ENCODE measurements around the gene BARX2.

Gene BARX2

DNA sequence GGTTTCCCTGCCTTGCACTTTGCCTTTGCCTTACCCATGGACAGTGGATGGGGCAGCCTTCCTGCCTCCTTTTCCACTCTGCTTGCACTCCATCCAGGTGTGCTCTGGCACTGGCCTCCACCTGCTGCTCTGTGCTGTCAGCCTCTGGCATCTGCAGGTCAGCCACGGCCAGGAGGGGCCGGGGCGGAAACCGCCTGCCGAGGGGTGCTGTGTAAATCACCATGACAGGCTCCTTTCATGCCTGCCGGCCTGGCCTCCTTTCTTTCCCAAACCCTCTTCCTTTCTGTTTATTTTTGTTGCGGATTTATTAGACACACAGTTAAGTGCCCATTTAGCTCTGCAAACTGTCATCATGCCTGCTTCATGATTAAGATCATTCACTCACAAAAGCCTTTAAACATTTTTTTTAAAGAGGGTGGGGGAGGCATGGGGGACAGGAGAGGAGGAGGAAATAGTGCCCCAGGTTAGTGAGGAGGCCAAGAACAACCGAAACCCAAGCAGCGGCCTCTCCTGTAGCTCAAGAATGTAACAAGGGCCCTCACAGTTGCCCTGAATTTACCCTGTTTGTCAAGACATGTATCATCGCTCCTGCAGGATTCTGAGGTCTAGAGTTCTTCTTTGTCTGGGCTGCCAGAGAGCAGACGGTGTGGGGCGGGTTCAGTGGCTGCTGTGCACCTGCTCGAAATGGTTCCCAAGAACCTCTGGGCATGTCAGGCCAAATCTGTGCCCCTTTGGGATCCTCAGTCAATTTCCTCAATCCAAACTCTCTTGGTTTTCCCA is 83.3 kb downstream of the BARX2 start:
- ChIA-PET POLR2A (no interaction called here), CTCF (interaction anchor here (0.7 kb wide), 1 partner anchor 124 kb away, joined by 3 read pairs; no protein-coding TSS in a partner anchor)
- Histone ChIP-seq H3K4me1 (ENCODE audit: control insufficient read depth, insufficient read depth, low read length) (peaks cover 13% of the 10 kb centered on the region), H3K36me3 (ENCODE audit: control insufficient read depth in 2 of 2, insufficient read depth in 1 of 2, low read length in 2 of 2) (no peaks in the 10 kb centered on the region), H3K4me3 (ENCODE audit: low read depth, low read length) (no peak overlapping the region), H3K9me3 (ENCODE audit: control insufficient read depth, insufficient read depth, low read depth, low read length) (no peaks in the 10 kb centered on the region), H3K27ac (ENCODE audit: extremely low read depth, low read depth, low read length) (peak overlapping the region; percentile 50)
- TF ChIP-seq YY1 (tag by site-specific recombination; IDR thresholded peaks at IDR 0.05) (0 out of 2 replicates have a peak, but pooled peaks have one; percentile 11), ZNF324 (tag by site-specific recombination; IDR thresholded peaks at IDR 0.05) (peak; percentile 64), GFI1B (tag by site-specific recombination; IDR thresholded peaks at IDR 0.05) (peak; percentile 54; the same call in 1 of the 2 replicates), ZNF549 (tag by site-specific recombination; IDR thresholded peaks at IDR 0.05) (no peak), ZNF10 (tag by site-specific recombination; IDR thresholded peaks at IDR 0.05) (no peak), ZSCAN30 (tag by site-specific recombination; IDR thresholded peaks at IDR 0.05) (peak; percentile 84), ZIC2 (tag by site-specific recombination; IDR thresholded peaks at IDR 0.05) (peak; percentile 64), EGR2 (tag by site-specific recombination; IDR thresholded peaks at IDR 0.05; ENCODE audit: low read depth) (no peak), ZNF544 (tag by site-specific recombination; IDR thresholded peaks at IDR 0.05) (no peak), ZNF335 (tag by site-specific recombination; conservative IDR thresholded peaks at IDR 0.05) (peak; percentile 70), ZBTB1 (tag by site-specific recombination; IDR thresholded peaks at IDR 0.05) (no peak), ZNF202 (tag by site-specific recombination; IDR thresholded peaks at IDR 0.05; ENCODE audit: borderline replicate concordance) (no peak), SCRT2 (tag by site-specific recombination; IDR thresholded peaks at IDR 0.05) (peak; percentile 72; the same call in 1 of the 2 replicates), ZNF521 (tag by site-specific recombination; IDR thresholded peaks at IDR 0.05) (no peak), KLF8 (tag by site-specific recombination; IDR thresholded peaks at IDR 0.05) (no peak), GLIS1 (tag by site-specific recombination; IDR thresholded peaks at IDR 0.05) (peak; percentile 89), KLF10 (tag by site-specific recombination; IDR thresholded peaks at IDR 0.05) (peak; percentile 45; the same call in 1 of the 2 replicates), FEZF1 (tag by site-specific recombination; IDR thresholded peaks at IDR 0.05) (peak; percentile 95), ZNF558 (tag by site-specific recombination; IDR thresholded peaks at IDR 0.05) (no peak)
- TF ChIP-seq, protein P1, sequence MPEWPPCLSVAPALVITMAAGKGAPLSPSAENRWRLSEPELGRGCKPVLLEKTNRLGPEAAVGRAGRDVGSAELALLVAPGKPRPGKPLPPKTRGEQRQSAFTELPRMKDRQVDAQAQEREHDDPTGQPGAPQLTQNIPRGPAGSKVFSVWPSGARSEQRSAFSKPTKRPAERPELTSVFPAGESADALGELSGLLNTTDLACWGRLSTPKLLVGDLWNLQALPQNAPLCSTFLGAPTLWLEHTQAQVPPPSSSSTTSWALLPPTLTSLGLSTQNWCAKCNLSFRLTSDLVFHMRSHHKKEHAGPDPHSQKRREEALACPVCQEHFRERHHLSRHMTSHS (tag by site-specific recombination; IDR thresholded peaks at IDR 0.05), result peak; percentile 87
- TF ChIP-seq, protein P2, sequence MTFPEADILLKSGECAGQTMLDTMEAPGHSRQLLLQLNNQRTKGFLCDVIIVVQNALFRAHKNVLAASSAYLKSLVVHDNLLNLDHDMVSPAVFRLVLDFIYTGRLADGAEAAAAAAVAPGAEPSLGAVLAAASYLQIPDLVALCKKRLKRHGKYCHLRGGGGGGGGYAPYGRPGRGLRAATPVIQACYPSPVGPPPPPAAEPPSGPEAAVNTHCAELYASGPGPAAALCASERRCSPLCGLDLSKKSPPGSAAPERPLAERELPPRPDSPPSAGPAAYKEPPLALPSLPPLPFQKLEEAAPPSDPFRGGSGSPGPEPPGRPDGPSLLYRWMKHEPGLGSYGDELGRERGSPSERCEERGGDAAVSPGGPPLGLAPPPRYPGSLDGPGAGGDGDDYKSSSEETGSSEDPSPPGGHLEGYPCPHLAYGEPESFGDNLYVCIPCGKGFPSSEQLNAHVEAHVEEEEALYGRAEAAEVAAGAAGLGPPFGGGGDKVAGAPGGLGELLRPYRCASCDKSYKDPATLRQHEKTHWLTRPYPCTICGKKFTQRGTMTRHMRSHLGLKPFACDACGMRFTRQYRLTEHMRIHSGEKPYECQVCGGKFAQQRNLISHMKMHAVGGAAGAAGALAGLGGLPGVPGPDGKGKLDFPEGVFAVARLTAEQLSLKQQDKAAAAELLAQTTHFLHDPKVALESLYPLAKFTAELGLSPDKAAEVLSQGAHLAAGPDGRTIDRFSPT (tag by site-specific recombination; IDR thresholded peaks at IDR 0.05), result no peak
- TF ChIP-seq, protein P3, sequence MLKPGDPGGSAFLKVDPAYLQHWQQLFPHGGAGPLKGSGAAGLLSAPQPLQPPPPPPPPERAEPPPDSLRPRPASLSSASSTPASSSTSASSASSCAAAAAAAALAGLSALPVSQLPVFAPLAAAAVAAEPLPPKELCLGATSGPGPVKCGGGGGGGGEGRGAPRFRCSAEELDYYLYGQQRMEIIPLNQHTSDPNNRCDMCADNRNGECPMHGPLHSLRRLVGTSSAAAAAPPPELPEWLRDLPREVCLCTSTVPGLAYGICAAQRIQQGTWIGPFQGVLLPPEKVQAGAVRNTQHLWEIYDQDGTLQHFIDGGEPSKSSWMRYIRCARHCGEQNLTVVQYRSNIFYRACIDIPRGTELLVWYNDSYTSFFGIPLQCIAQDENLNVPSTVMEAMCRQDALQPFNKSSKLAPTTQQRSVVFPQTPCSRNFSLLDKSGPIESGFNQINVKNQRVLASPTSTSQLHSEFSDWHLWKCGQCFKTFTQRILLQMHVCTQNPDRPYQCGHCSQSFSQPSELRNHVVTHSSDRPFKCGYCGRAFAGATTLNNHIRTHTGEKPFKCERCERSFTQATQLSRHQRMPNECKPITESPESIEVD (tag by site-specific recombination; IDR thresholded peaks at IDR 0.05), result peak; percentile 85
- TF ChIP-seq, protein P4, sequence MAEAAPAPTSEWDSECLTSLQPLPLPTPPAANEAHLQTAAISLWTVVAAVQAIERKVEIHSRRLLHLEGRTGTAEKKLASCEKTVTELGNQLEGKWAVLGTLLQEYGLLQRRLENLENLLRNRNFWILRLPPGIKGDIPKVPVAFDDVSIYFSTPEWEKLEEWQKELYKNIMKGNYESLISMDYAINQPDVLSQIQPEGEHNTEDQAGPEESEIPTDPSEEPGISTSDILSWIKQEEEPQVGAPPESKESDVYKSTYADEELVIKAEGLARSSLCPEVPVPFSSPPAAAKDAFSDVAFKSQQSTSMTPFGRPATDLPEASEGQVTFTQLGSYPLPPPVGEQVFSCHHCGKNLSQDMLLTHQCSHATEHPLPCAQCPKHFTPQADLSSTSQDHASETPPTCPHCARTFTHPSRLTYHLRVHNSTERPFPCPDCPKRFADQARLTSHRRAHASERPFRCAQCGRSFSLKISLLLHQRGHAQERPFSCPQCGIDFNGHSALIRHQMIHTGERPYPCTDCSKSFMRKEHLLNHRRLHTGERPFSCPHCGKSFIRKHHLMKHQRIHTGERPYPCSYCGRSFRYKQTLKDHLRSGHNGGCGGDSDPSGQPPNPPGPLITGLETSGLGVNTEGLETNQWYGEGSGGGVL (tag by site-specific recombination; IDR thresholded peaks at IDR 0.05), result peak; percentile 68
- TF ChIP-seq, protein P5, sequence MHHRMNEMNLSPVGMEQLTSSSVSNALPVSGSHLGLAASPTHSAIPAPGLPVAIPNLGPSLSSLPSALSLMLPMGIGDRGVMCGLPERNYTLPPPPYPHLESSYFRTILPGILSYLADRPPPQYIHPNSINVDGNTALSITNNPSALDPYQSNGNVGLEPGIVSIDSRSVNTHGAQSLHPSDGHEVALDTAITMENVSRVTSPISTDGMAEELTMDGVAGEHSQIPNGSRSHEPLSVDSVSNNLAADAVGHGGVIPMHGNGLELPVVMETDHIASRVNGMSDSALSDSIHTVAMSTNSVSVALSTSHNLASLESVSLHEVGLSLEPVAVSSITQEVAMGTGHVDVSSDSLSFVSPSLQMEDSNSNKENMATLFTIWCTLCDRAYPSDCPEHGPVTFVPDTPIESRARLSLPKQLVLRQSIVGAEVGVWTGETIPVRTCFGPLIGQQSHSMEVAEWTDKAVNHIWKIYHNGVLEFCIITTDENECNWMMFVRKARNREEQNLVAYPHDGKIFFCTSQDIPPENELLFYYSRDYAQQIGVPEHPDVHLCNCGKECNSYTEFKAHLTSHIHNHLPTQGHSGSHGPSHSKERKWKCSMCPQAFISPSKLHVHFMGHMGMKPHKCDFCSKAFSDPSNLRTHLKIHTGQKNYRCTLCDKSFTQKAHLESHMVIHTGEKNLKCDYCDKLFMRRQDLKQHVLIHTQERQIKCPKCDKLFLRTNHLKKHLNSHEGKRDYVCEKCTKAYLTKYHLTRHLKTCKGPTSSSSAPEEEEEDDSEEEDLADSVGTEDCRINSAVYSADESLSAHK (tag by site-specific recombination; IDR thresholded peaks at IDR 0.05), result peak; percentile 83
- TF ChIP-seq, protein P6, sequence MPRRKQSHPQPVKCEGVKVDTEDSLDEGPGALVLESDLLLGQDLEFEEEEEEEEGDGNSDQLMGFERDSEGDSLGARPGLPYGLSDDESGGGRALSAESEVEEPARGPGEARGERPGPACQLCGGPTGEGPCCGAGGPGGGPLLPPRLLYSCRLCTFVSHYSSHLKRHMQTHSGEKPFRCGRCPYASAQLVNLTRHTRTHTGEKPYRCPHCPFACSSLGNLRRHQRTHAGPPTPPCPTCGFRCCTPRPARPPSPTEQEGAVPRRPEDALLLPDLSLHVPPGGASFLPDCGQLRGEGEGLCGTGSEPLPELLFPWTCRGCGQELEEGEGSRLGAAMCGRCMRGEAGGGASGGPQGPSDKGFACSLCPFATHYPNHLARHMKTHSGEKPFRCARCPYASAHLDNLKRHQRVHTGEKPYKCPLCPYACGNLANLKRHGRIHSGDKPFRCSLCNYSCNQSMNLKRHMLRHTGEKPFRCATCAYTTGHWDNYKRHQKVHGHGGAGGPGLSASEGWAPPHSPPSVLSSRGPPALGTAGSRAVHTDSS (tag by site-specific recombination; IDR thresholded peaks at IDR 0.05), result peak; percentile 31; the same call in 1 of the 2 replicates

Measured in HEK293 (cell line).